ENCODE results near the gene MUCL3.
A peak's percentile ranks its signal among the peaks of the same experiment; 100 is the strongest.

Gene MUCL3

GRCh38 chr6:30979141-30979540 lies 38.4 kb downstream of the MUCL3 start:
- Histone ChIP-seq H3K9ac (no peak overlapping the region), H3K4me2 (peak overlapping the region; percentile 54), H4K20me1 (ENCODE audit: insufficient read depth) (no peaks in the 10 kb centered on the region), H3K79me2 (ENCODE audit: insufficient read depth, low read depth) (no peaks in the 10 kb centered on the region), H3K27ac (peak overlapping the region; percentile 2; the same call in 1 of the 2 replicates), H3K4me3 (IDR thresholded peaks at IDR 0.05; ENCODE audit: insufficient read depth, low read depth, low read length) (no peak overlapping the region), H3K4me1 (ENCODE audit: low read depth, poor library complexity, severe bottlenecking) (peaks cover 52% of the 10 kb centered on the region), H3K27me3 (ENCODE audit: insufficient read depth, low read depth) (no peaks in the 10 kb centered on the region), H3K36me3 (ENCODE audit: insufficient read depth) (no peaks in the 10 kb centered on the region), H2AFZ (ENCODE audit: low read depth) (no peak overlapping the region)
- TF ChIP-seq CTCF (conservative IDR thresholded peaks at IDR 0.05; ENCODE audit: low read depth, low read length) = no peak

- H3K4me2 ChIP-seq = peak overlapping the region; percentile 54
- H3K9ac ChIP-seq = no peak overlapping the region
- no peak overlapping the region for H2AFZ ChIP-seq (ENCODE audit: low read depth)
- H3K36me3 ChIP-seq (ENCODE audit: insufficient read depth) = no peaks in the 10 kb centered on the region
- no peaks in the 10 kb centered on the region for H4K20me1 ChIP-seq (ENCODE audit: insufficient read depth)
- no peak overlapping the region for H3K4me3 ChIP-seq (IDR thresholded peaks at IDR 0.05; ENCODE audit: insufficient read depth, low read depth, low read length)
- no peak for TF ChIP-seq CTCF (conservative IDR thresholded peaks at IDR 0.05; ENCODE audit: low read depth, low read length)
- H3K79me2 ChIP-seq (ENCODE audit: insufficient read depth, low read depth) = no peaks in the 10 kb centered on the region
- H3K4me1 ChIP-seq (ENCODE audit: low read depth, poor library complexity, severe bottlenecking) = peaks cover 52% of the 10 kb centered on the region
- H3K27me3 ChIP-seq (ENCODE audit: insufficient read depth, low read depth) = no peaks in the 10 kb centered on the region
- no peak overlapping the region; the same call in 1 of the 2 replicates for H3K27ac ChIP-seq
Observed at GRCh38 chr6:30979690-30980089, 38.9 kb downstream of the MUCL3 start.

GRCh38 chr6:30981942-30982772 lies 41.4 kb downstream of the MUCL3 start:
- peak overlapping the region; percentile 33; the same call in 1 of the 2 replicates for H2AFZ ChIP-seq (ENCODE audit: low read depth)
- TF ChIP-seq CTCF (conservative IDR thresholded peaks at IDR 0.05; ENCODE audit: low read depth, low read length) = no peak
- H3K9ac ChIP-seq = no peak overlapping the region
- peaks cover 63% of the 10 kb centered on the region for H3K4me1 ChIP-seq (ENCODE audit: low read depth, poor library complexity, severe bottlenecking)
- H4K20me1 ChIP-seq (ENCODE audit: insufficient read depth) = no peaks in the 10 kb centered on the region
- peak overlapping the region; percentile 34; the same call in 1 of the 2 replicates for H3K4me2 ChIP-seq
- H3K79me2 ChIP-seq (ENCODE audit: insufficient read depth, low read depth) = no peaks in the 10 kb centered on the region
- H3K4me3 ChIP-seq (IDR thresholded peaks at IDR 0.05; ENCODE audit: insufficient read depth, low read depth, low read length) = no peak overlapping the region
- no peaks in the 10 kb centered on the region for H3K36me3 ChIP-seq (ENCODE audit: insufficient read depth)
- H3K27ac ChIP-seq = no peak overlapping the region
- H3K27me3 ChIP-seq (ENCODE audit: insufficient read depth, low read depth) = no peaks in the 10 kb centered on the region

GRCh38 chr6:30983439-30983838 lies 42.7 kb downstream of the MUCL3 start, which contains the start of gene MUC21:
Gene MUC21, plus strand, starts transcription at chr6:30983718. Its CDS starts 241 bp downstream, at chr6:30983959.
- H3K4me3 ChIP-seq (IDR thresholded peaks at IDR 0.05; ENCODE audit: insufficient read depth, low read depth, low read length) = no peak within 1 kb of the TSS
- no peak within 1 kb of the TSS for H3K27ac ChIP-seq
- H2AFZ ChIP-seq (ENCODE audit: low read depth) = no peak within 1 kb of the TSS
- H4K20me1 ChIP-seq (ENCODE audit: insufficient read depth) = no peaks in the 10 kb centered on the region
- no peaks in the 10 kb centered on the region for H3K36me3 ChIP-seq (ENCODE audit: insufficient read depth)
- no peak within 1 kb of the TSS for H3K9ac ChIP-seq
- peaks cover 51% of the 10 kb centered on the region for H3K4me1 ChIP-seq (ENCODE audit: low read depth, poor library complexity, severe bottlenecking)
- no peaks in the 10 kb centered on the region for H3K79me2 ChIP-seq (ENCODE audit: insufficient read depth, low read depth)
- H3K4me2 ChIP-seq = peak within 1 kb of the TSS; percentile 34; the same call in 1 of the 2 replicates
- H3K27me3 ChIP-seq (ENCODE audit: insufficient read depth, low read depth) = no peaks in the 10 kb centered on the region
- no peak for TF ChIP-seq CTCF (conservative IDR thresholded peaks at IDR 0.05; ENCODE audit: low read depth, low read length)
